GM12873 (cell line): ENCODE measurements around the gene TRAF3.

ENCODE experiments used
- CTCF ChIP-seq: IDR thresholded peaks from 2 replicates; pipeline ENCODE4 v1.5.1; 2012; ENCODE audit warnings: low read depth, mild to moderate bottlenecking, moderate library complexity, low read length, control low read depth; ENCODE audit not compliant: insufficient read depth; ENCODE audit errors: missing control alignments

TRAF3 gene

GRCh38 chr14:102892651-102893050 lies 115.4 kb downstream of the TRAF3 start:
- no peak for TF ChIP-seq CTCF

- TF ChIP-seq CTCF, result no peak
These were observed 116.2 kb downstream of the TRAF3 start for GRCh38 chr14:102893452-102893851.

GRCh38 chr14:102897299-102898027 lies 120.2 kb downstream of the TRAF3 start:
- no peak for TF ChIP-seq CTCF

- no peak for TF ChIP-seq CTCF
These were observed 121.0 kb downstream of the TRAF3 start for GRCh38 chr14:102898298-102898697.

- no peak for TF ChIP-seq CTCF
These were observed 121.7 kb downstream of the TRAF3 start for GRCh38 chr14:102898776-102899515.

GRCh38 chr14:102899516-102899900 lies 122.3 kb downstream of the TRAF3 start:
- no peak for TF ChIP-seq CTCF
